TTC549 (cell line): ENCODE data around the gene DGCR8.

Experiments
- FAIRE-seq: peaks from 2 replicates; lab custom pipeline; 2012; peaks lifted over from hg19 to GRCh38; lab: Jason Lieb, UNC

Gene DGCR8

GRCh38 chr22:20110359-20110985 is 30.4 kb downstream of the DGCR8 start:
- FAIRE-seq, result no peak

GRCh38 chr22:20111045-20111688 is 31.1 kb downstream of the DGCR8 start:
- no peak for FAIRE-seq

- FAIRE-seq, result no peak
Observed at GRCh38 chr22:20111689-20112622, 31.9 kb downstream of the DGCR8 start.

DNA sequence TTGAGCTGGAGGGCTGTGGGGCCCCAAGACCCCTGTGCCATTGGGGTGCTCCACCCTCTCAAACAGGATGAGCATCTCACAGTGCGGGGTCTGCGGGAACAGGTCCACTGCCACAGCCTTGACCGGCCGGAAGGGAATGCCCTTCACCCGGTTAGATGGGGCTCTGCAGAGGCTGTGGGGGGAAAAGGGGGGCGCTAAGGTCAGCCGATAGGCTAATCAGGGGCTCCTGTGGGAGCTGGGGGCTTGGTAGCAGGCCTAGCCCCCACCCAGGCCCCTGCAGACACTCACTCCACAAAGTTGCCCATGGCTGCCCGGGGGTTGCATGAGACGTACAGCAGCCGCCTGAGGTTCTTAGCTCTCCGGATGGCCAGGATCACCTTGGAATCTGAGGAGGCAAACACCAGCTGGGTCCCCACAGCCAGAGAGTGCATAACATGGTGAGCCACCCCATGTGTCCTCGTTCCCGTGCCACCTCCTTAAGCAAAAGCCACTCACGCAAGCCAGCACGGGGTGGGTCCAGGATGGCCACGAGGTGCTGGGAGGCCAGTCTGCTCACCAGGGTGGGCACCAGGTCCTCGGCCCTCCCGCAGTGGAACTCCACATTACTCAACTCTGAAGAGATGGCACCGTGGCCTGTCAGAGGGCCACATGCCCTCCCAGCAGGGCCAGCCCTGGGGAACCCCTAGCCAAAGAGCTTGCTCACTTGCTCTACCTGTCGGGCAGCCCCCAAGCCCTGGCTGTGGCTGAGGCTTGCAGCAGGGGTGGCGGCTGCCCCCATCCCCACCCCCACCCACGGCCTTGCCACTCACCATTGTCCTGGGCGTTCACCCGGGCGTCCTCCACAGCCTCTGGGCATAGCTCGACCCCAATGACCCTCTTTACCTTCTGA is 32.8 kb downstream of the DGCR8 start:
- no peak for FAIRE-seq

DNA sequence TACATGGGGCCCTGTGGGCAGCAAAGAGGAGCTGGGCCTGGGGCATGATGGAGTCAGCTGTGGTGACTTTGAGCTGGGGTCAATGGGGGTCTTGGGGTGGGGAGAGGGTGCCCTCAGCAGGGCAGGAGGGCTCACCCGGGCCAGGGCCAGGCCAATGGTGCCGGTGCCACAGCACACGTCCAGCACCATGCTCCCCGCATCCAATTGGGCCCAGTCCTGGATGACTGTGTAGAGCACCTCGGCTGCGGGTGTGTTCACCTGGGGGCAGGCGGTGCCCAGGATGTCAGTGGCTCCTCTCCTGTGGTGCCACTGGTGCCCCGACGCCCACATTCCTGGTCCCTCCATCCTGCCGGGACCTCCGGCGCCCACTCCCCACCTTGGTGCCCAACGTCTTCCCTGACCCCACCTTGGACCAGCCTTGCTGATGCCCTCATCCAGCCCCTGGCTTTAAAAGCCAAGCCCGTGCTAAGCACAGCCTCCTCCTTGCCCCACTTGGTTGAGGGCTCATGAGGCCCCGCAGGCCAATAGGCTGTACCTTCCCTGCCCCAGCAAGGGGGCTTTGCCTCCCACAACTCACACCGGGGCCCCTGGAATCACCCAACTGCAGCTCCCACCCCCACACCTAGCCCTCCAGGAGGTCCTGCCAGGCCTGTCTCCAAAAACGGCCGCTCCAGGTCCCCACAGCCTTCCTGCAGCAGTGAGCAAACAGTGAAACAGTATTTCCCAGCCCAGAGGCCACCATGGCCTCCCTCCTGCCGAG is 33.7 kb downstream of the DGCR8 start:
- FAIRE-seq, result no peak

DNA sequence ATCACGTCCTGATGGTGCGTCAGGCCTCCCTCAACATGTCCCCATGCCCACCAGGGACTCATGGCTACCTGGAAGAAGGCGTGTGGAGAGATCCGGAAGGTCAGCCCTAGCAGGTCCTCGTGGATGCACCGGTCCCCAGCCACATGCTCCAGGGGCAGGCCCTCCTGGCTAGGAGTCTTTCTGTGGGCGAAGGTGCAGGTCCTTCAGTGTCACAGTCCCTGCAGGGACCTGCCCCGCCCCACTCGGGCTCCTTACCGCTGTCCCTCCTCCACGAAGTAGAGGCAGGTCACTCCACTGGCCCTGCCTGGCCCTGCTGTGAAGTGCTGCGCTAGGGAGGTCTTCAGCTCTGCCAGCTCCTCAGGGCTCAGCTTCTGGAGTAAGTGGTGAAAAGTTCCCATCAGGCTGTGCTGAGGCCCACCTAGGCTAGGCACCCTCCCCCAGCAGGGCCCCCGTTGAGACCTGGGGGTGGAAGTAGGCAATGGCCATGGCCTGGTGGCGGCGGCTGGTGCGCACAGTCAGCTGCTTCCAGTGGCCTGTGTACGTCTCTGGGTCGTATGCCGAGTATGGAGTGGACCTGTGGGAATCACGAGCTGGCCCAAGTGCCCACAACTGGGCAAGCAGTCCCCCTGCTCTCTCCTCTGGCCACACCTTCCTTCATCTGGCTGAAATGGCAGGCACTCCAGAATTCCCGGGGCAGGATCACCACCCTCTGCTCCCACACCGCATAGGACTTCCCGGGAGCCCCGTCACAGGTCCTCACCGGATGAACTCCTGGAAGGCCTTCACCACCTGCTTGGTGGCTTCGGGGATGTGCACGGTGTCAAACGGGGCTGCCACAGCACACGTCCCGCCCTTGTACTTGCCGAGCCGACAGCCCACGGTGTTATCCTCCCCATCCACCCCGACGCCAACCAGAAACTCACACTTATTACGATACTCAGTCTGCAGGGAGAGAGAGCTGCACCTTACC is 34.8 kb downstream of the DGCR8 start:
- no peak for FAIRE-seq

GRCh38 chr22:20115691-20116375 is 35.8 kb downstream of the DGCR8 start, which contains the start of gene RANBP1:
RANBP1 (plus strand) TSS chr22:20116104; CDS start chr22:20116185, 81 bp downstream.
- no peak for FAIRE-seq

- FAIRE-seq, result no peak
Observed at GRCh38 chr22:20116376-20116950, 36.4 kb downstream of the DGCR8 start.

GRCh38 chr22:20116951-20117632 is 37.1 kb downstream of the DGCR8 start, which contains the start of gene TRMT2A:
TRMT2A (minus strand) TSS chr22:20117226; CDS start chr22:20116906, 320 bp downstream.
- no peak for FAIRE-seq

DNA sequence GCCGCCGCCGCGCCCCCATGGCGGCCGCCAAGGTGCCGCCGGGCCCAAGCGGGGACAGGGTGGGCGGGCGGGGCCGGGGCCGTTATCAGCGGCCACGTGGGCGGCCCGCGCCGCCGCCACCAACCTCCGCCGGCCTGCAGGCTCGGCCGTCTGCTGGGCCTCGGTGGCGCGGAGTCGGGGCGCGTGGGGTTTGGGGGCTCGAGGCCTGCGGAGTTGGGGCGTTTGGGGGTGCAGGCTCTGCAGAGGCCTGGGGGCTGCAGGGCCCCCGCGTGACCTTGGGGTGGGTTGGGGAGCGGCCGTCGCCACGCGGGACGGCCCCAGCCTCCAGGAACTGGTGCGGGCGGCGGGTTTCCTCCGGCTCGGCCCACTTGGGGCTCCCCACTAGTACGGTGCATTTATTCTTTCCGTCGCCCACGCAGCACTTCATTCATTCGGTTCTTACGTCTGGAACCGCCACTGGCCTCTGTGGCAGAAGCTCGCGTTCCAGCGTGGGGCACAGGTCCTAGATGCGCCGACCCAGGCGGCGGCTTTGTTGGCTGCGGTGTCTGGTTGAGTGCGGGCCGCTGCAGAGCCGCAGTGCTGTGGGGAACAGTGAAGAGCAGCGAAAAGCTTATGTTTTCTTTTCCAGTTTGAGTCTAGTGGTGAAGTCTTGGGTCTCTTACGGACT is 37.7 kb downstream of the DGCR8 start:
- FAIRE-seq, result no peak

- no peak for FAIRE-seq
Observed at GRCh38 chr22:20118300-20119020, 38.4 kb downstream of the DGCR8 start.

DNA sequence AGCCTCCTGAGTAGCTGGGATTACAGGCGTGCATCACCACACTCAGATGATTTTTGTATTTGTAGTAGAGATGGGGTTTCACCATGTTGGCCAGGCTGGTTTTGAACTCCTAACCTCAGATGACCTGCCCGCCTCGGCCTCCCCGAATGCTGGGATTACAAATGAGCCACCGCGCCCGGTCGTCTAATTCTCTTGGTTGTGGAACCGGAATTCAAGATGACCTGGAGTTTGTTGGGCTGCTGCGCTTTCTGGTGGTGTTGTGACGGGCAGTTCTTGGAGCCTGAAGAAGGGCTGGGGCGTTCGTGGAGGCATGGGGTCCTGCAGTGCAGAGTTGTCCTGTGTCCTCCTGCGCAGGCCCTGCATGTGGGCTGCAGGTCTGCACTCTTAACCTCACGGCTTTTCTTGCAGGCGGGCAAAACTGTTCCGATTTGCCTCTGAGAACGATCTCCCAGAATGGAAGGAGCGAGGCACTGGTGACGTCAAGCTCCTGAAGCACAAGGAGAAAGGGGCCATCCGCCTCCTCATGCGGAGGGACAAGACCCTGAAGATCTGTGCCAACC is 41.9 kb downstream of the DGCR8 start:
- no peak for FAIRE-seq

GRCh38 chr22:20123366-20124082 is 43.5 kb downstream of the DGCR8 start:
- no peak for FAIRE-seq

GRCh38 chr22:20124083-20124787 is 44.2 kb downstream of the DGCR8 start:
- FAIRE-seq, result no peak
